GM18909 (cell line): ENCODE data around the gene TBC1D3G.
"Not testable (repeated sequence)": the region's sequence is repeated elsewhere in the genome, so short reads cannot be mapped to it uniquely, and the experiment has no call there.

ENCODE experiments used
- ATAC-seq: cut with Tn5 transposase; IDR thresholded peaks from one replicate; pipeline ENCODE4 v1.9.1; 2021; ENCODE audit warnings: mild to moderate bottlenecking; ENCODE audit not compliant: unreplicated experiment, poor library complexity

Gene TBC1D3G

DNA sequence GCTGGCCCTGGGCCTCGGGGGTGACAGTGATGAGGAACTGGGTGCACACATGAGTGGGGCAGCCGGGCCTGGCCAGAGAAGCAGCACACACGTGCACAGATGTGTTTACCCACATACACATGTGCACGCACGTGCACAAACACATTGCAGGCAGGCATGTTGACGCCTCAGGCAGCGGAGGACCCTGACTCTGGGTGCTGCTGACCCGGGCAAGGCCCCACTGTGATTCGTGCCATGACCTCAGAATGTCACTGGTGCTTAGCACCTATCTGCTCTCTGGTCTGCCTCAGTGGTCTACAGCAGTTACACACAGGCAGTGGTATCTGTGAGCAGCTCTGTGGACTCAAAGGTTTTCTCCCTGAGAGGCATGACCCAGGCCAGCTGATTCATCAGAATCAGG is at the start of gene TBC1D3G:
Gene TBC1D3G, plus strand, starts transcription at position 301 of the 400 bp plus-strand sequence. CDS start 1,528 bp downstream, outside the sequence.
- ATAC-seq = not testable (repeated sequence)

DNA sequence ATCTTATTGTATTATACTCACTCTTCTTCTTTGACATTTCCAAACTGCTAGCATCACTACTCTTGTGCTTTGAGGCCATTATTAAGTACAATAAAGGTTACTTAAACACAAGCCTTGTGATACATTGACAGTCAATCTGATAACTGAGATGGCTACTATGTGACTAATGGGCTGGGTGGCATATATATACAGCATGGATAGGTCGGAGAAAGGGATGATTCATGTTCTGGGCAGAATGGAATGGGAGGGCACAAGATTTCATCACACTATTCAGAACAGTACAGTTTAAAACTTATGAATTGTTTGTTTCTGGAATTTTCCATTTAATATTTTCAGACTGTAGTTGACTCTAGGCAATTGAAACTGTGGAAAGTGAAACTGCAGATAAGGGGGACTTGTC is 40.4 kb upstream of the TBC1D3G start:
- ATAC-seq = not testable (repeated sequence)

DNA sequence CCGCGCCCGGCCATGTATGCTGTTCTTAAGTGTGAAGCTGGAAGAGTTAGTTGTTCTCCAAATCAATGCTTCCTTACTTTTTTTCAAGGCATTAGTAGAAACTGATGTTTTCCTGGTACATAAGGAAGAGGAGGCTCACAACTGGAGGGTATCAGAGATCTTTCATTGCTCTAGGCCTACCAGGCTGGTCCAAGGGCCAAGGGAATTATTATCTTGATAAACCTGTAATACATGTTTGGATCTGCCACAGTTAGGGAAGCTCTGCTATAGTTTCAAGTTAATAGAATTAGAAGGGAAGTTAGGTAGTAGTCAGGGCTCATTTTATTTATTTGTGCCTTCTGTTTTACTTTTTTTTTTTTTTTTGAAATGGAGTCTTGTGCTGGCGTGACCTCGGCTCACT is 39.5 kb upstream of the TBC1D3G start:
- not testable (repeated sequence) for ATAC-seq

DNA sequence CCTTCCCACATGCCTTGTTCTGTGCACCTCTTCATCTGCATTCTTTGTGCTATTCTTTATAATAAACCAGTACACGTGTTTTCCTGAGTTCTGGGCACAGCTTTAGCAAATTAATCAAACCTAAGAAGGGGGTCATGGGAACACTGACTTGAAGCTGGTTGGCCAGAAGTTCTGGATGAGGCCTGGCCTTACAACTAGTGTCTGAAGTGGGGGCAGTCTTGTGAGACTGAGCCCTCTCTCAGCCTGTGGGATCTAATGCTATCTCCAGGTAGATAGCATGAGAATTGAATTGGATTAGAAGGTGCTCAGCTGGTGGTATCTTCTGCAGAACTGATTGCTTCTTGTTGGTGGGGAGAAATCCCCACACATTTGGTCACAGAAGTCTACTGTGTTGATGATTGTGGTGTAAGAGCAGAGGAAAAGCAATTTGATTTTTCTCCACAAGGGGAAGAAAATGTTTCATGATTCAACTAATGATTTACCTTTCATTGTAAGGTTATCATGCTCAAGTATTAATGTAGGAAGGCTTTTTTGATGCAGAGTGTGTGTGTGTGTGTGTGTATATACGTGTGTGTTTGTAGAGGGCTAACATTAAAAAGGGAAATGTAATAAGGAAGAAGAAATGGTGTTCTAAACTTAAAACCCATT is 33.6 kb upstream of the TBC1D3G start:
- ATAC-seq = not testable (repeated sequence)

DNA sequence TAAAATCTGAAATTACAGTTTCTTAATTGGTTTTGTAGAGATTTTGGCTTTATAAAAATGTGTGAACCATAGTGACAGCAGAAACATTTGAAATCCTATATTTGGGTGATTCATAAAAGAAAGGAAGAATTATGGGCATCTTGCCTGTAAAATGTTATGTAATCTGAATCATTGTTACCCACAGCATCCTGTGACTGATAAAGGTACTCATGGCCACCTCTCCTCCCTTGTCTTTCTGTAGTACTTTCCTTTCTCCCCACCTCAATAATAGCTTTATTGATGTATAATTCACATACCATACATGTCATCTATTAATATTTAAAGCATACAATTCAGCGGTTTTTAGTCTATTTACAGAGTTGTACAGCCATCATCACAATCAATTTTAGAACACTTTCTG is 28.5 kb upstream of the TBC1D3G start:
- not testable (repeated sequence) for ATAC-seq

DNA sequence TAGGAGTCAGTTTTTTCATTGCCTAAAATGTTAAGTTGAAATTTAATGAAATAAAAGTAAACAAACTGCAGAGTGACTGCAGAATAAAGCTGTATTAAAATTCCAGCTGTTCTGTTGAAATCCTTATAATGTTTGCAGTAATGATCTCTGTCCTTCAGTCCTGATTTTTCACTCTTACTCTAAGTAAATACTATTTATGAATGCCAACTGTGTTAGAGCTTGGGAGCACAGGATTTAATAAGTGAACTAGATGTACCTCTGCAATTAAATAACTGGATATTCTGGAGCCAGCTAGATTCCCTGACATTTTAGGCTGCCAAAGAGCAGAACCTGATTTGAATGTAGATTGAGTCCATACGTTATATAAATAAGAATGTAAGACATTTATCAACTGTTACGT is 7.9 kb upstream of the TBC1D3G start:
- ATAC-seq = not testable (repeated sequence)

DNA sequence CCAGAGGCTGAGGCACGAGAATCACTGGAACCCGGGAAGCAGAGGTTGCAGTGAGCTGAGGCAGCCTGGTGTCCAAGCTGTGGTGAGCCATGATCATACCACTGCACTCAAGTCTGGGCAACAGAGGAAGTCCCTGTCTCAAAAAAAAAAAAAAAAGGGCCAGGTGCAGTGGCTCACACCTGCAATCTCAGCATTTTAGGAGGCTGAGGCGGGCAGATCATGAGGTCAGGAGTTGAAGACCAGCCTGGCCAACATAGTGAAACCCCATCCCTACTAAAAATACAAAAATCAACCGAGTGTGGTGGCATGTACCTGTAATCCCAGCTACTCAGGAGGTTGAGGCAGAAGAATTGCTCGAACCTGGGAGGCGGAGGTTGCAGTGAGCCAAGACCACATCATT is 38.8 kb downstream of the TBC1D3G start:
- not testable (repeated sequence) for ATAC-seq

DNA sequence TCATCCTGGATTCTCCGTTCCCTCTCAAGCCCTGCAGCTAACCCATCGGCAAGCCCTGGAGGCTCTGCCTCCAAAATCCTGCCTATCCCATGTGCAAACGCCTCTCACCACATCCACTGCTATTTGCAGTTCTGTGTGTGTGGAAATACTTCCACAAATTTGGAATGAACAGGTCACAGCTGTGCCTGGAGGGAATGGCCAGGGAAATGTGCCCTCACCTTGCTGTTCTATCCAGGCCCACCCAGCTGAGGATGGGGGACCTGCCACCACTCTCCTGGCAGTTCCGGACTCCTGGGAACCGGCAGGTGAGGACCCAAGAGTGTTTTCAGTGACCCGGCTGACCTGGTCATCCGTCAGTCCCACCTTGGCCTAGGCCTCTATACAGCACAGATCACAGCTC is 52.3 kb downstream of the TBC1D3G start:
- not testable (repeated sequence) for ATAC-seq
